Gastrocnemius medialis (tissue), 4 donors: ENCODE data around the gene C19orf73.

Experiments used
- POLR2A ChIP-seq, 2 donors: fragments of 450-650 bp; IDR thresholded peaks; one replicate each; pipeline ENCODE4 v1.6.1; 2017; ENCODE audit warnings: antibody characterized with exemption in 2 of 2, mild to moderate bottlenecking in 2 of 2, moderate library complexity in 2 of 2
- TF ChIP-seq, protein P1 (sequence below), 5 experiments: fragments of 450-650 bp in 3 of 5; fragments of 200-600 bp in 2 of 5; sonication (generic) in 2 of 5; IDR thresholded peaks in 4 of 5; conservative IDR thresholded peaks in 1 of 5; 1 replicate in 4 of 5; 2 replicates in 1 of 5; pipeline ENCODE4 v1.5.1; 2016 to 2019; ENCODE audit warnings: antibody characterized with exemption in 5 of 5, mild to moderate bottlenecking in 3 of 5, moderate library complexity in 3 of 5

DNA sequence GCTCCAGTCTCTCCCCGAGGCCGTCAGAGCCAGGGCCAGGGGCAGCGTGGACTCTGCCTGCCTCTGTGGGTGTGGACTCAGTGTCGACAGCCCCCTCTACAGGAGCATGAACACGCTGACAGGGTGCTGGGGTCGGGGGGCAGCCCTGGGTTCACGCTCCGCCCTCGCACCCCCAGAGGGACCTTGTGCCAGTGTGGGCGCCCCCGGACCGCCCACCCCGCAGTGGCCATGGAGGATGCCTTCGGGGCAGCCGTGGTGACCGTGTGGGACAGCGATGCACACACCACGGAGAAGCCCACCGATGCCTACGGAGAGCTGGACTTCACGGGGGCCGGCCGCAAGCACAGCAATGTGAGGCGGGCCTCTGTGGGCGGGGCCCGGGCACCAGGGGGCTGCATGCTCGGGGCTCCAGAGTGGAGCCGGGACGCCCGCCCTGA is 46.9 kb upstream of the C19orf73 start:
- TF ChIP-seq, protein P1, sequence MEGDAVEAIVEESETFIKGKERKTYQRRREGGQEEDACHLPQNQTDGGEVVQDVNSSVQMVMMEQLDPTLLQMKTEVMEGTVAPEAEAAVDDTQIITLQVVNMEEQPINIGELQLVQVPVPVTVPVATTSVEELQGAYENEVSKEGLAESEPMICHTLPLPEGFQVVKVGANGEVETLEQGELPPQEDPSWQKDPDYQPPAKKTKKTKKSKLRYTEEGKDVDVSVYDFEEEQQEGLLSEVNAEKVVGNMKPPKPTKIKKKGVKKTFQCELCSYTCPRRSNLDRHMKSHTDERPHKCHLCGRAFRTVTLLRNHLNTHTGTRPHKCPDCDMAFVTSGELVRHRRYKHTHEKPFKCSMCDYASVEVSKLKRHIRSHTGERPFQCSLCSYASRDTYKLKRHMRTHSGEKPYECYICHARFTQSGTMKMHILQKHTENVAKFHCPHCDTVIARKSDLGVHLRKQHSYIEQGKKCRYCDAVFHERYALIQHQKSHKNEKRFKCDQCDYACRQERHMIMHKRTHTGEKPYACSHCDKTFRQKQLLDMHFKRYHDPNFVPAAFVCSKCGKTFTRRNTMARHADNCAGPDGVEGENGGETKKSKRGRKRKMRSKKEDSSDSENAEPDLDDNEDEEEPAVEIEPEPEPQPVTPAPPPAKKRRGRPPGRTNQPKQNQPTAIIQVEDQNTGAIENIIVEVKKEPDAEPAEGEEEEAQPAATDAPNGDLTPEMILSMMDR (IDR thresholded peaks at IDR 0.05 in 4 of 5, conservative IDR thresholded peaks at IDR 0.05 in 1 of 5): peak in 1 of 5 experiments; percentile 14
- no peak for TF ChIP-seq POLR2A (IDR thresholded peaks at IDR 0.05)
